GM03348 (cell line): Measurements from ENCODE around the gene ZNF385C.
"Not testable (repeated sequence)": the region's sequence is repeated elsewhere in the genome, so short reads cannot be mapped to it uniquely, and the experiment has no call there.

Experiments
- DNase-seq: peaks from one replicate; pipeline ENCODE4 v3.0.0; 2012; ENCODE audit warnings: low spot score

ZNF385C gene

DNA sequence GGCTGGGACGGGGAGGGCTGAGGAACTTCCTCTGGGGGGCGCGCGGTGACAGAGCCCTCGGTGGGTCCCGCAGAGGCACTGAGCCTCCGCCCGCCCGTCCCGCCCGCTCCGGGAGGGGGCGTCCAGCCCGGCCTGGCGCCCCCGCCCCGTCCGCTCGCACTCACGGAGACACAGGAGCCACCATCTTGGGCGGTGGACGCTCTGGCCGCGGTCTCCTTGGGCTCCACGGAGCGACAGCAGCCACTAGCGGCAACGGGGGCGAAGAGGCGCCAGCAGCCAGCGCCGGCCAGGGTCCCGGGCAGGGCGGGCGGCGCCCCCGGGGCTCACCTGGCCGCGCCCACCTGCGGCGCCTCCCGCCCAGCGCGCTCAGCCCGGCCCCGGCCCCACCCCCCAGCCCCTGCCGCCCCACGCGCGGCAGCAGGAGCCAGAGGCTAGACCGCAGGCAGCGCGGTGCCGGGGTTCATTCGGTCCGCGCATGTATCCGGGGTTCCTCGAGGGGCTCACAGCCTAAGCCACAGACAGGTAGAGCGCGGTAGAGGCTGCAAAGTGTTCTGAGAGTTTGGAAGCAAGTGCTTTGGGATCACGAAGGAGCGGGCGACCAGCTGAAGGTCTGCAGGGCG lies 47.8 kb downstream of the ZNF385C start, which contains the start of gene C17orf113:
C17orf113 (minus strand) TSS at position 209 of the 620 bp plus-strand sequence. CDS start 7,225 bp downstream, outside the sequence.
- peak; percentile 73 for DNase-seq

DNA sequence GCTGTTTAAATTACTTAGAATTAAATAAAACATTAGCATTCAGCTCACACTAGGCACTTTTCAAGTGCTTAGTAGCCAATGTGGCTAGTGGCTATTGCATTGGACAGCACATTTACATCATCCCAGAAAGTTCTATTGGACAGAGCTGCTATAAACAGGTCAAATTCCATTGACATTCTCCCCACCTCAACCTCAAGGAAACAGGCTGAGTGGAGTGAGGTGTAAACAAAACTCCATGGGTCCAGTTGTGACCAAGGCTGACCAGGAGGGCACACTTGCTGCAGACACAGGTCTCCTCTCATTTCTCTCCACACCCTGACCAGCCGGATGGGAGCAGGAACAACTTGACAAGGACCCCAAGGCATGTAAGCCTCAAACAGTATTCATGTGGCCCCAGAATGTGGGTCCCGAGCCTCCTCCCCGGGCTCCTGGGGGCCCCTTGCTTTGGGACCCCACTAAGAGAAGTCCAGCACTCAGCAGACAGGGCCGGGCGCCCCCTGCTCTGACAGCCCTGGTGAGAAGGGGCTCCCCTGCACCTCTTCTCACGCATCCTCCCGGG lies 48.4 kb downstream of the ZNF385C start:
- DNase-seq: no peak

DNA sequence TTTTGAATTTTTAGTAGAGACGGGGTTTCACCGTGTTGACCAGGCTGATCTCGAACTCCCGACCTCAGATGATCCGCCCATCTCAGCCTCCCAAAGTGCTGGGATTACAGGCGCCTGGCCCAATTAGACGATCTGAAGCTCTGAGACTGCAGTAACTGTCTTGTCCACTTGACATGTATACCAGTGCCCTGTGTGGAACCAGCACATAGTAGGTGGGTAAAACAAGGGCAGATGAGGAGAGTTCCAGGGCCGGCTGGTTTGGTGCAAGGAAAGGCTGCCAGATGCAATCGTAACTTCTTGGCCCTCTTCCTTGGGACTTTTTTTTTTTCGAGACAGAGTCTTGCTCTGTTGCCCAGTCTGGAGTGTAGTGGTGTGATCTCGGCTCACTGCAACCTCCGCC lies 50.9 kb downstream of the ZNF385C start:
- DNase-seq: no peak

DNA sequence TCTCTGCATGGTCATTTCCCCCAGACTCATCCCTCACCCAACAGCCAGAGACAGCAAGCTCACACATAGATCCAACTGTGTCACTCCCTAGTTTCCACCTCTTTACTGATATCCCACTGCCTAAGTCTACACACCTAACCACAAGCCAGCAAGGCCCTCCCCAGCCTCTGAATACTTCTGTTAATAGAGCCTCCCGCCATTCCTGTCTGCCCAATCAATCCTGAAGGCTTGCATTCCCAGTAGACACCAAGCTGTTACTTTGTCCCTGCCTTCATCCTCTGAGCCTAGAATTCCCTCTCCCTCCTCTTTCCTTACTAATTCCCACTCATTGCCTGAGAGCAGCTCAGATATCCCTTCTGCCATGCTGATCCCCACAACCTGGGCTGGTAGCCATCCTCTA lies 52.6 kb downstream of the ZNF385C start:
- no peak for DNase-seq

DNA sequence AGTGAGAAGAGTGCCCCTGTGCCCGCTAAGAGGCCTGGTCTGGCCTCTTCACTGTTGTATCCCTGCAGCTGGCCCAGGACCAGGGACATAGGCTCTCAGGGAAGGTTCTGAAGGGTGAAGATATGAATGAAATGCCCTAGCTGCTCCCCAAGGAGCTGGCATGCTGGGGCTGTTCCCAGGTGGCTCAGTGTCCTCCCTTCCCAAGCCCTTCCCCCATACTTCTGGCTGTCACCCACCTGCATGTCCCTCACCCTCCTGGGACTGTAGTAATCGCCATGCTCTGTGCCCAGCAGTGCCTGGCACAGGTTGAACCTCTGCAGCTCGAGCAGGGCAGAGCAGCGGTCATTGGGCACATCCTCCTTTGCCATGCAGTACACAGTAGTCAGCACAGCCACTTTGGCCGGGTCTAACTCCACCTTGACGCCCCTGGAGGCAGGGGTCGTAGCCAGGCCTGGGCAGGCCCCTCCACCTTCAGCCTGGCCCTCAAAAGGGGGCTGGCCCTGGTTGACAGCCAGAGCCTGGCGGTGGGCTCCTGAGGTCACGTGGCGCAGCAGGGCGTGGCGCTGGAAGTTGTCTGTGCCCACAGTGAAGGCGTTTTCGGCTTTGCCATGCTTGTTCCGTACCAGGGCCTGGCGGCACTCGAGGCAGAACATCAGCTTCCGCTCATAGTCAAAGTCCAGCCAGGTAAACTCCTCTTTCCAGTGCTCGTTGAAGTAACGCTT lies 55.5 kb downstream of the ZNF385C start:
- DNase-seq: no peak

DNA sequence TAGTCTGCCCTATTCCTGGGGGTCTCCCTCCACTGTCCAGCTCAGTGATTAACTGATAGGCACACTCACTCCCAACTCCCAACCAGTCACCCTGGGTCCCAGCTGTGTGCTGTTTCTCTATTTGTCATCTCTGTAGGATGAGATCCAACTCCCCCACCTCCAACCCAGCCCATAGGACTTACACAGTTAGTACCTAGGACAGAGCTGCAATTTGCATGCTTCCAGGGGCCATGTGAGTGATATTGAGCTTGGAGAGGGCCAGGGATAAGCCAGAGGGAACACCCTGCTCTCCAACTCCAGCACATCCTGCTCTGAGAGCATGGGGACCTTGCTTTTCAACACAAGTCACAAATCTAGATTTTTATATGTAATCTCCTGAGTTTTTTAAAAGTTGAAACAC lies 56.7 kb downstream of the ZNF385C start:
- no peak for DNase-seq

DNA sequence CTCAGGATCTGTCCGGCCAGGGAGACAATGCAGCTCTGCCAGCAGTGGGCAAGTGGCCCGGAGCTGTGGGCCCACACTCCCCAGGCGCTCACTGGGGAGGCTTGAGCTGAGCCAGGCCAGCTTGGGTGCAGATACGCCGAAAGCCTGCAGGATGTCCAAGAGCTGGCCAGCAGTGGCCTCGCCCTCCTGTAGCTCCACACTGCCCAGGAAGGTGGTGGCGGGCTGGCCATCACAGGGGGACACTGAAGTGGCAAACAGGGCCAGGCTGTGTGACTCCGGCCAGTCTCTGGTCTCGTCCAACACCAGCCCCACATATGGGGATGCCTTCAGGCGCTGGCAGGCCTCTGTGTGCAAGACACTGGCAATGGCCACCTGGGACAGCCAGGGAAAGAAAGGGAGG lies 57.5 kb downstream of the ZNF385C start:
- DNase-seq: no peak

DNA sequence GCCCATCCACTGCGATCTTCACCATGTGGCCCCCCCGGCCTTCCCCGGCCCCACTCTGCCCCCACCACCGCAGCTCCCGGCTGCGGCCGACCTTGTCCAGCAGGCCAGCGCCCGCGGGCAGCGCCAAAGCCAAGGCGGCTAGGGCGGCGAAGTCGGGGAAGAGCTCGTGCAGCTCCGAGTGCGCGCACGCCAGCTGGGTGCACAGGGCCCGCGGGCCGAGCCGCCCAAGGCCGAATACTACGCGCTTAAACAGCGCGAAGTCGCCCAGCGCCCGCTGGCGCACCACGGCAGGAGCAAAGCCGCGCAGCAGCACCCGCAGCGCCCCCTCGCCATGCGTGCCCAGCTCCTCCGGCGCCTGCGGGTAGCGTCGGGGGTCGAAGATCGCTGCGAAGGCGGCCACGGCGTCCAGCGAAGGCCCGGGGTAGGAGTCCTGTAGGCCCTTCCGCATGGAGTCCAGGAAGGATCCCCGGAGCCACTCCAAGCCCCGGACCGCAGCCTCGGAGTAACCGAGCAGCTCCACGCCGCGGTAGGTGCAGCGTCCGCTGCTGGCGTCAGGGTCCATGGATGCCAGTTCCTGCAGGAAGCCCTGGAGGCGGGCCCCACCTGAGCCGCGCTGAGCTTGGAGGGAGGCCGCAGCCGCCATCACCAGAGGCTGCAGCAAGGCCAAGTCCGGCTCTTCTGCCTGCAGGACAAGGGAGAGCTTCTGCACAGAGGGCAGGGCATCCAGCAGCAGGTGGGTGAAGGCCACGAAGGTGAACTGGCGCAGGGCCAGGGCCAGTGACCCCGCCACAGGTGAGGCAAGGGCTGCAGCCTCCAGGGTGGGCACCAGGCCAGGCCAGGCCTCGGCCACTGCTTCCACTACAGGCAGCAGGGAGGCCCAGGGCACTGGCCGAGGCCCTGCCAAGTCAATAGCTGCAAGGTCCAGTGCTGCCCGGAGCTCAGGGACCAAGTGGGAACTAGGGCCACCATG lies 58.2 kb downstream of the ZNF385C start:
- DNase-seq: no peak

DNA sequence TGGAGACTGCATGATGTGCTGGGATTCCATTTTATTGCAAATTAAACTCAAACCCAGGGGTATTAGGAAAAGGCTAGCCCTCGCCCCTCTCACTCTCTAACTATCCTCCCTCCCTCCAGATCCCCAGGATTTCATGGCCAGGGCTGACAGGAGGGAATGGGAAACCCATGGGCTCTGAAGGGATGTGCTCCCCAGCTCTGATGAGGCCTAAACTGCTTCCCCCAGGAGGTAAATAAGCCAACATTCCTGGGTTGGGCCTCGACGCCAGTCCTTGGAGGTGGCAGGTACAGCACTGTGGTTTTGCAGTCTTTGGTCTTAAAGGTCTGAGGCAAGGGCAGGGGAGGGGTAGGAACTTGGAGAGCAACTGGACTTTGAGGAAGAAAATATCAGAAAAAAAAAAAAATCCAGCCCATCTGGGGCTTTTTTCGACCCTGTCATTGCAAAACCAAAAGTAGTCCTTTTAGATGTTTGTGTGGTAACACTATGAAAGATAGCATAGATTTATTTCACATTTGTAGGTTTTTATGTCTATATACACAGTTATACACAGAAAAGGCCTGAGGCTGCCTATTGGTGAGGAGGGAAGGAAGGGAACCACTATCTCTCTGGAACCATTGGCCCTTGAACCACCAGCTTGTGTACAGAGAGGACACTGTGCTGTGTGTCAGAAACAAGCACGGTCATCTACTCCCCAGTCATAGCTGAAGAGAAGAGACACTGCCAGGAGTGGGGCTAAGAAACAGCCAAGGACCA lies 59.9 kb downstream of the ZNF385C start:
- no peak for DNase-seq

DNA sequence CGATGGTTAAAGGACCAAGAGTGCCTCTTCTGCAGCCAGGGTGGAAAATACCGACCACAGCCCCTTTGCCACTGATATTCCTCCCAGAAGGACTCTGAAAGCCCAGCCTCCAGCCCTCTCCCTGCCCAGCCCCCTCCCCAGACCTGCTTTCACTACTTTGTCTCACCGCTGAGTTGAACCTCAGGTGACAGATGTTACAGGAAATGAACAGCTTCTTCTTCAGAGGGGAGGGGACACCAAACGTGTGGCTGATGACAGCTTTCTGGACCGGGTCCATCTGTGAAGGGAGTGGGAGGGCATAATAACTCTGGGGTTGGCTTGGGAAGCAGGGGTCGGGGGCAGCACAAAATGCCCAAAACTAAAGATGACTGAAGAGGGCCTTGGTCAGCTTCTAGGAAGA lies 64.2 kb downstream of the ZNF385C start:
- DNase-seq: no peak

DNA sequence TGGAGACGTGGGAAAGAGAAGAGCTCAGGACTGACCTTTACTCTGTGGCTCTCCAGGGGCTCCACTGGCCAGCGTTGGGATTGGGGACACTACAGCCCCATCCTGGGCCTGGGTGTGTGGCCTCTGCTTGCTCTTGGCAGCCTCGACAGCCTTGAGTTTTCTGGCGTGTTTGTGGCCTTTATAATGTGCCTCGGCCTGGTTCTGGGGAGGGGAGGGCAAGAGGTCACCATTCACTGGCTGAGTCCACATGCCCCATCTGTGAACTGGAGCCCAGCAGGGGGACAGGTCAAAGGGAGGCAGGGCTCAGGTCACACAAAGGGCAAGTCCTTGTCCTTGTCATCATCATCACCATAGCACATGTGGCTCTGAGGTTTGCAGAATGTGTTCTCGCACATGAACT lies 66.7 kb downstream of the ZNF385C start:
- DNase-seq: no peak

DNA sequence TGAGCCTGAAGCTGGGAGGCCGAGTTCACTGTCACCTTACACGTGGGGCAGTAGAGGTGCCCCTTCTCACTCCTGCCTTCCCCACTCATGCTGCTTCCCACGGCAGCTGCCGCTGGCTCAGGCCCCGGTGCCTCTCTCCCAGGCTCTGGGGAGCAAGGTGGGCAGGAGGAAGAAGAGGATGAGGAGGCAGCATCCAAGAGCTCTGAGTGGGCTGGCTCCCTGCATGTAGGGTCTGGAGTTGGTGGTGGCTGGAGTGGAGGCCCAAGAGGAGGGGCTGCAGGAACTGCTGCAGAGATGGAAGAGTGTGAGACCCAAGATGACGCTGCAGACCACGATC lies 69.5 kb downstream of the ZNF385C start:
- DNase-seq: no peak

DNA sequence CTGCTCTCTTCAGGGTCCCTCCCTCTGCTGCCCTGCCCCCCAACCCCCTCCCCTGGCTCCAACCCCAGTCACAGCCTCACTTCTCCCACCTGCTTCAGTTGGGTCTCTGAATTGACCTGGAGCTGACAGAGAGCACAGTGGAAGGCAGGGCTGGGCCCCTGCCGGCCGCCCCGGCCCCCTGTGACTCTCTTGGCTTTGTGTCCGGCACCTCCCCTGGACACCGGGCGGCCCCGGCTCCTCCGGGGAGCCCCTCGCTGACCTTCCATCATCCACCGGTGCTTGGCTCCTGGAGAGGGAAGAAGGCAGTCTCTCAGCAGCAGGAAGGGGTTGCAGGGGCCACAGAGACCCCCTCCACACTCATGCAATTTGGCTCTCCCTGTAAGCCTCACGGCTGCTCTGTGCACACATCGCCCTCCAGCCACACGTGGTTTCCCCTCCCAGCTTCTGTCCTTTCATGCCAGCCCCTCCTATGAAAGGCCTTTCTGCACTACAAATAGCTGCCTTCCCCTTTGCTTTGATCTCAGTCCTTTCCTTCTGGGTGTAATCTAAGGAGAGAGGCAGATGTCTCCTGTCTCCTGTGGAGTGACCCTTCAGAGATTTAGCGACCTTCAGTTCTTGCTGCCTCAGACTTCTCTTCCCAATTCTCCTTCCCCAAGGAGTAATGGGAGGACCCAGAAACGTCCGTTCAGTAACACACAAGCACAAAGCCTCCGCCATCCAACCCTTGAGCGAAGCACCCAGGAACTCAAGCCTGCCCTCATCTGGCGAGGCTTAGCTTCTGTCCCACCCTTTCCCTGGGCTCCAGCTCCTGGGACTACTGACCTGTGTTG lies 70.1 kb downstream of the ZNF385C start:
- DNase-seq: no peak

DNA sequence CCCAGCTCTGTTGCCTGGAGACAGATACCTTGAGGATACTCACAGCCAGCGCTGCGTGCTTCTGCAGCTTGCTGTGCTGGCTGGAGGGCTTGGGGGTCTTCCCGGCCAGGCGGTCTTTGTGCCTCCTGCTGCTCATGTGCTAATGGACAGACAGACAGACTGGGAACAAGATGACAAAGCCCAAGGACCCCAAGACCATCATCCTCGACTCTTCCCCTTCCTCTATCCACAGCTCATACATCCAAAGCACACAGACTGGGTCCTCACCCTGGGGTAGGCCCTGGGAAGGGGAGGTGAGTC lies 70.7 kb downstream of the ZNF385C start:
- no peak for DNase-seq

DNA sequence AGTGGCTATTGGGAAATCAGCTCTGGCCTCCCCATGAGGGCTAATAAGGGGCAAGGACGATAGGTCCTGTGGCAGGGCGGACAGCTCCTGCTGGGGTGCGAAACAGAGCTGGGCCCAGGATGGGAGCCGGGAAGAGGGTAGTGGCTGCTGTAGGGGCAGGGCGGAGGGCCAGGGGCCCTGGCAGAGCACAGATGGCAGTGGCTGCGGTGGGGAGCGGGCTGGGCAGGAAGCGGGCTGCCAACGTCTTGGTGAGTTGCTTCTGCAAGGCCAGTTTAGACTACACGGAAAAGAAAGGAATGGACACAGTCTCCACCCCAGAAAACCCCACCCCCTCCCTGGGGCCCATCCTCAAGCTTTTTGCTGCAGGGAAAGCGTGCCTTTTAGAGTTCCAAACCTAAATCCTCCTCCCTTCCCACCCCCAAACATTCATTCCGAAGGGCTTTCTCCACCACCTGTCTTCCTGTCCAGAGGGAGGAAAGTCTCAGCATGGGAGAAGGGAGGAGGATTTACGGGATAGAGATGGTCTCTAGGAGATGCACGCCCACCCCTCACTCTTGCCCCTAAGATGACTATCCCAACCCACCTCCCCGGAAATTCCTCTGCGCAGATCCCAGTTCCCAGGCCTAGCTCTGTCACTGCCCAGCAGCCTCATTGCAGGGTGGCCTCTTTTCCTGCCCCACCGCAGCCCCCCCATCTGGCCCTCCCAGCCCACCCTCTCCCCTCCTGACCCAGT lies 71.2 kb downstream of the ZNF385C start:
- no peak for DNase-seq

DNA sequence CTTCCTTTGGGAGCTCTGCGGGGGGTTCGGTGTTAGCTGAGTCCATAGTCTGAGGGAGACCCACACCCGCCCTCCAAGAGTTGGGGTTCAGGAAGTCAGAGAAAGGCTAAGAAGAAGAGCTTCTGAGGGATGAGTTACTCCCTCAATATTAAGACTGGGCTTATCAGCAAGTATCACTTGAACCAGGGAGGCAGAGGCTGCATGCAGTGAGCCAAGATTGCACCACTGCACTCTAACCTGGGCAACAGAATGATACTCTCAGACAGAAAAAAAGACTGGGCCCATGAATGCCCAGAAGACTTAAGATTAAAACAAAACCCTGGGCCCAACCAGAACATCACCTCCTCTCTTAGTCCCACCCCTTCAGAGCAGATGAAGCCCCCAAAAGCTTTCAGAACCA lies 72.3 kb downstream of the ZNF385C start:
- no peak for DNase-seq

DNA sequence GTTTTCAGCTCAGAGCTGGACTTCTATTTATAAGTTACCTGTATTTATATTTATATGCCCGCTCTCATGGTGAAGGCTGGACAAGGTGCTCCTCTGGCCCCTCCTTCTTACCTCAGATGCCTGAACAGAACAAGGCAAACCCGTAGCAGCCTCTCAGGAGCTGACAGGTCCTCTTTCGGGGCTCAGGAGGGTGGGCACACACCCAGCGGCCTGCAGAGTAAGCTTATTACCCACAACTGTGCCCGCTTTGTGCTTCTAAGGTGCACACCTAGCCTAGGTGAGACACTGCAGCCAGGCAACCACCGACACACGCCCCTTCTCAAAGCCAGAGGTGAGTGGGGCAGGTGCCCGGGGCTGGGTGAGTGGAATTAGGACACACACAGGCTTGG lies 73.1 kb downstream of the ZNF385C start:
- no peak for DNase-seq

DNA sequence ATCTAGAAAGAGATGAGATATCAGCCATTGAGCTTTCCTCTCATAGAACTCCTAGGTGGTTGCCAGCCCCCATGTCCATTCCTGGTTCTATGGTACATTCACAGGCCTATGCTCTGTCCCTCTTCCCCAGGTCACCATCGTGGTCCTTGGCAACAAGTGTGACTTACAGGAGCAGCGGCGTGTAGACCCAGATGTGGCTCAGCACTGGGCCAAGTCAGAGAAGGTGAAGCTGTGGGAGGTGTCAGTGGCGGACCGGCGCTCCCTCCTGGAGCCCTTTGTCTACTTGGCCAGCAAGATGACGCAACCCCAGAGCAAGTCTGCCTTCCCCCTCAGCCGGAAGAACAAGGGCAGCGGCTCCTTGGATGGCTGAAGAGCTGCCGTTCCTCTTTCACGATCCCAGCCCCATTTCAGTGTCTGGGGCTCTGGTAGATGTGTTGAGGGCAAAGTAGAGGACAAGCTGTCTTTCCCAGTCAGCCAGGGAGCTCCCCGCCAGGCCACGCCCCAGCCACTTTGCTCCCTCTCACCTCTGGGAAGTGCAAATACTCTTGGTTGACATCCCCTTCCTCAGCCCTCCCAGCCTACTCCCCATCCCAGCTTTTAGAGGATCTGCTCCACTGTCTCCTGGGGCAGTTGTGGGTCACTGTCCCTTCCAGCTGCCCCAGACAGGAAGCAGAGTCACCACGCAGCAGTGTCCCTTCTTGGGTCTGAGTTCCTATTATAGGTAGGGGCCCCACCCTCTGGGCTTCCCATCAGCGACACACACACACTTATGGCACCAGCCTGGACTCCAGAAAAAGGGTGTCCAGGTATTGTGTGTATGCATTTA lies 74.5 kb downstream of the ZNF385C start:
- DNase-seq: no peak

DNA sequence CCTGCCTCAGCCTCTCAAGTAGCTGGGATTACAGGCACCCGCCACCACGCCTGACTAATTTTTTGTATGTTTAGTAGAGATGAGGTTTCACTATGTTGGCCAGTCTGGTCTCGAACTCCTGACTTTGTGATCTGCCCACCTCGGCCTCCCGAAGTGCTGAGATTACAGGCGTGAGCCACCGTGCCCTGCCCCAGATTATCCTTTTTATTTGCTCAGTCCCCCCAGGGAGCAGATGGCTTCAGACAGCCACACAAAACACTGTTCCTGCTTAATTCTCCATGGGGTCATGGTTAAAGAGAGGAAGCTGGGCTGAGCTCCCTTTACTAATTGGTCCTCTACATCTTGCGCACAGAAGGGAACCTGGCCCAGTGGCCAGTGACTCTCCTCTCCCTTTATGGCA lies 77.4 kb downstream of the ZNF385C start:
- DNase-seq: not testable (repeated sequence)
